Coronary artery (tissue), 2 donors: Measurements from ENCODE around the gene RELB.
A peak's percentile ranks its signal among the peaks of the same experiment; 100 is the strongest.

ENCODE experiments used
- DNase-seq: peaks from one replicate; pipeline ENCODE4 v3.0.0-alpha.2; 2017; ENCODE audit warnings: low spot score
- H3K27ac ChIP-seq, 2 donors: fragments of 200-600 bp; sonication (generic); one replicate each; pipeline ENCODE4 v1.5.1; 2016 to 2019
- H3K4me3 ChIP-seq: fragments of 200-600 bp; sonication (generic); 2 replicates; pipeline ENCODE4 v1.5.1; 2016; ENCODE audit warnings: mild to moderate bottlenecking, moderate library complexity
- CTCF ChIP-seq: fragments of 200-600 bp; sonication (generic); IDR thresholded peaks from one replicate; pipeline ENCODE4 v1.5.1; 2019; ENCODE audit warnings: antibody characterized with exemption

Gene RELB

DNA sequence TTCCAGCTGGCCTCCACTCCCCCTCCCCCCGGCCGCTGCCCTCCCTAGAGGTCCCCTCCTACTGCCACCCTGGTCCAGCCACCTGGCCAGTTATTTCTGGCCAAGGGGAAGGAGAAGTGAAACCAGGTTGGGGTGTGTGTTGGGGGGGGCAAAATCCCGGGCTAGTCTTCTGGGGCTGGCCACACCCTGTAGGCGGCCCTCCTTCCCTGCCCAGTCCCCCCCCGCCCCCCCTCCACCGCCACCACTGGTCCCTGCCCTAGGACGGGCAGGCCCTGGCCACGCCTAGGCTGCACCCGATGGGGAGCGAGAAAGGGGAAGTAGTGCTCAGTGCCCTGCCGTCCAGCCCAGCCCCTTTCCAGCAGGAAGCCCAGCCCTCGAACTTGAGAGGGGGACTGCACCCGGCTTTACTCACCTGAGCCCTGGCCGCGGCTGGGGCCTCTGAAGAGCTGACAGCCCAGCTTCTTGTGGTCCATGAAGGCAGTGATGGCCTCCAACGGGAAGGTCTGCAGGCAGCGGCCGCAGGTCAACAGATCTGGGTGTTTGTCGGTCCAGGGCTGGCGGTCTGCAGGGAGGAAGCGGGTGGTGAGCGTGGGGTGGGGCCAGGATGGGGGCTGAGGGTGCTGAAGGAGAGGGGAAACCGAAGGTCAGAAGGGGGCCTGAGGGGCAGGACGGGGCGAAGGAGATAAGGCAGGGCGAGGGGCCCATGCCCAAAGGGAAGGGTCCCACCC lies 74.2 kb downstream of the RELB start:
- TF ChIP-seq CTCF: no peak
- H3K27ac ChIP-seq: peak overlapping the region in 1 of 2 donors; percentile 83
- peak overlapping the region; percentile 74 for H3K4me3 ChIP-seq
- DNase-seq: peak; percentile 84

GRCh38 chr19:45076029-45076850 lies 75.0 kb downstream of the RELB start, which contains the start of gene ZNF296:
TSS of gene ZNF296 (minus strand) at chr19:45076478. CDS start at chr19:45076373, 105 bp downstream.
- Histone ChIP-seq H3K27ac (peak within 1 kb of the TSS in 1 of 2 donors; percentile 83), H3K4me3 (peak within 1 kb of the TSS; percentile 74)
- no peak for DNase-seq
- TF ChIP-seq CTCF: no peak

- Histone ChIP-seq H3K4me3 (peak overlapping the region; percentile 74), H3K27ac (peak overlapping the region in 1 of 2 donors; percentile 83)
- TF ChIP-seq CTCF: no peak
- DNase-seq: no peak
Measured at GRCh38 chr19:45076851-45077730, 75.8 kb downstream of the RELB start.

DNA sequence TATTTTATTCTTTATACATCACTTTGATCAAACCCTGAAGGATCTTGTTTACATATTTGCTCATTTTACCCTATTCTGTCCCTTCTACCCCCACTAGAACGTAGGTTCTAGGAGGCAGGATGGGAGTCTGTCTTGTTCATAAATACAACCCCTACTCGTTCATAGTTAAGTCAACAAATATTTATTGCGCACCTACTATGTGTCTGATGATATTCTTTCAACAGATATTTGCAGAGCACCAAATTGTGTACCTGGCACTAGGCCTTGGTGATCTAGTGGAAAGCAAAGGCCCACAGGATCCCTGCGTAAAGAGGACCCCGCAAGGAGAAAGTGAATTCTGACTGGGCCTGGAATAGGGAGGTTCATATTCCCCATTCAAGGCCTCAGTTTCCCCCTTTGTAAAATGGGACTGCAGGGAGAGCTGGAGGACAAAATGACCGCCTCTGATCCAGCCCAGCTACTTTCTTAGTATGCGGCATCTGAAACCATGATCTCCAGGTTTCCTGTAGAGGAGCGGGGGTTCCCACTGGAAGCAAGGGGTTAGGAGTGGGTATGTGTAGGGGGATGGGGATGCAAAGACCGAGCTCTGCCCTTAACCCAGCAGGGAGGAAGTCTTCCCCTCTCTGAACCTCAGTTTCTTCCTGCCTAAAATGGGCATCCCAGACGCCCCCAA lies 77.3 kb downstream of the RELB start:
- no peak for DNase-seq
- no peak for TF ChIP-seq CTCF
- Histone ChIP-seq H3K4me3 (peak overlapping the region; percentile 85), H3K27ac (peak overlapping the region in 1 of 2 donors; percentile 74)

GRCh38 chr19:45079063-45079910 lies 78.0 kb downstream of the RELB start, which contains the start of gene GEMIN7:
TSS of gene GEMIN7 (plus strand) at chr19:45079260. CDS start at chr19:45090115, 10,855 bp downstream.
- Histone ChIP-seq H3K4me3 (peak within 1 kb of the TSS; percentile 85), H3K27ac (peak within 1 kb of the TSS; percentile 41 to 74)
- TF ChIP-seq CTCF: no peak
- no peak for DNase-seq
